Measurements from ENCODE around the gene RIPK4.

DNA sequence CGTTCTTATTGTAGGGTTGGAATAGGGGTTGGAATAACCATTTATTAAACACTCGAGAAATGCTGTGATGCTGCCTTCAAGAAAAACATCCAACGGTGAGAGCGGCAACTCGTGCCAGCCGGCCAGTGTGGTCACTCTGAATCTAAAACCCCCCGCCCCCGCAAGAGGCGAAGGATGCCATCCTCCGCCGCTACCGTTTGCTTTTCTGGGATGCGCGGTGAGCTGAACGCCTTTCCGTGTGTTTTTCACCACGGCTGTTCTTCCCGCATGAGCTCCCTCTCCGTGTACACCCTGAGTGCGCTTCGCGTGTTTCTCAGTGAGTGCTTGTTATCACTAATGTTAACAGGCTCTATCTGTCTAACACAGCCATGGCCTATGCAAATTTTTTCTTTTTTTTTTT, 42.0 kb upstream of the RIPK4 start:
- TF ChIP-seq EZH2 (IDR thresholded peaks at IDR 0.05; ENCODE audit: insufficient read depth, poor library complexity, severe bottlenecking) (no peak), EZH2phosphoT487 (IDR thresholded peaks at IDR 0.05; ENCODE audit: insufficient read depth, low read depth) (no peak)
